ENCODE results near the gene FXYD4.

The FXYD4 gene

GRCh38 chr10:43396928-43397624 is 25.6 kb downstream of the FXYD4 start:
- peak; percentile 90 for DNase-seq

- DNase-seq: no peak
Measured at GRCh38 chr10:43398939-43399319, 27.5 kb downstream of the FXYD4 start.

- peak; percentile 73 for DNase-seq
Measured at GRCh38 chr10:43399320-43400310, 28.2 kb downstream of the FXYD4 start.

DNA sequence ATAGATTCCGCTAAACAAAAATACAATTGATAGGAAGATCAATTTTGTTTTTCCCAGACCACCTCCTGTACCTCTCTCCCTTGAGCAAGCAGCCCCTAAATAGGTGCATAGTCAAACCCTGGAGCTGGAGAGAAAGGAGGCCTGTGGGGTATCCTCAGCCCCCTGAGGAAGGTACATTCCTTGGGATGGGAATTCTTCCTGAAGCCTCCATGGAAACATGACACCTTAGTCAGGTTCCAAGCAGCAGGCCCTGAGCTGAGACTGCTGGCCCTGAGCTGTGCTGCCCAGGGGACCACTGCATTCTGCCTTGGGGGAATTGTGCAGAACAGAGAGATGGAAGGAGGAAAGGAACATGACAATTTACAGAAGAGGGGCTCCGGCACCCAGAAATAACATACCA is 30.2 kb downstream of the FXYD4 start:
- DNase-seq: no peak

DNA sequence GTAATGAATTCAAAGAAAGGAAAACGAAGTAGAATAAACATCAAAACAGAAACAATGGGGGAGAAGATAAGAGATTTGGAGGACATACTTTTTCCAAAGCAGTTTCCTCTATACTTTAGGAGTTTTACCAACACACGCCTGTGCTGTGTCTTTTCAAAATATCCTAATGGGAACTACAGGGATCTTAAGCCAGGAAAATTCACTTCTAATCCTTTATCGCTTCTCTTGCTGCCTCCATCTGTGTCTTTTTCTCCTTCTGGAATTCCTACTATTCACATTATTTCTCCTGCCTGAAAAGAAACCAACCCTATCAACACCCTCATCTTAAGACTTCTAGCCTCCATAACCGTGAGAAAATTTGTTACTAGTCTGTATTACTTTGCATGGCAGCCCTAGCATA is 30.7 kb downstream of the FXYD4 start:
- DNase-seq: no peak

DNA sequence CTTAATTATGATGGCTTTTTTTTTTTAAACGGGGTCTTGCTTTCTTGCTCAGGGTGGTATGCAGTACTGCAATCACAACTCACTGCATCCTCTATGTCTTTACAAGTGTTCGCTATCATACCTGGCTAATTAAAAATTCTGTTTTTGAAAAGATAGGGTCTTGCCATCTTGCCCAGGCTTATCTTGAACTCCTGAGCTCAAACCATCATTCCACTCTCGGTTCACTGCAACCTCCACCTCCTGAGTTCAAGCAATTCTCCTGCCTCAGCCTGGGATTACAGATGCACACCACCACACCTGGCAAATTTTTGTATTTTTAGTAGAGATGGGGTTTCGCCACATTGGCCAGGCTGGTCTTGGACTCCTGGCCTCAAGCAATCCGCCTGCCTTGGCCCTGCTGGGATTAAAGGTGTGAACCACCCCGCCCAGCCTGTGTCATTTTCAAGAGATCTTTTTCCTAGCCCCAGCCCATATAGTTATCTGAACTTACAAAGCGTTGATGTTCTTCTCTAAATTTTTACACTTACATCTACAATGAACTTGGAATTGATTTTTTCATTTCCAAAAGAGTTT is 31.5 kb downstream of the FXYD4 start:
- DNase-seq: no peak

DNA sequence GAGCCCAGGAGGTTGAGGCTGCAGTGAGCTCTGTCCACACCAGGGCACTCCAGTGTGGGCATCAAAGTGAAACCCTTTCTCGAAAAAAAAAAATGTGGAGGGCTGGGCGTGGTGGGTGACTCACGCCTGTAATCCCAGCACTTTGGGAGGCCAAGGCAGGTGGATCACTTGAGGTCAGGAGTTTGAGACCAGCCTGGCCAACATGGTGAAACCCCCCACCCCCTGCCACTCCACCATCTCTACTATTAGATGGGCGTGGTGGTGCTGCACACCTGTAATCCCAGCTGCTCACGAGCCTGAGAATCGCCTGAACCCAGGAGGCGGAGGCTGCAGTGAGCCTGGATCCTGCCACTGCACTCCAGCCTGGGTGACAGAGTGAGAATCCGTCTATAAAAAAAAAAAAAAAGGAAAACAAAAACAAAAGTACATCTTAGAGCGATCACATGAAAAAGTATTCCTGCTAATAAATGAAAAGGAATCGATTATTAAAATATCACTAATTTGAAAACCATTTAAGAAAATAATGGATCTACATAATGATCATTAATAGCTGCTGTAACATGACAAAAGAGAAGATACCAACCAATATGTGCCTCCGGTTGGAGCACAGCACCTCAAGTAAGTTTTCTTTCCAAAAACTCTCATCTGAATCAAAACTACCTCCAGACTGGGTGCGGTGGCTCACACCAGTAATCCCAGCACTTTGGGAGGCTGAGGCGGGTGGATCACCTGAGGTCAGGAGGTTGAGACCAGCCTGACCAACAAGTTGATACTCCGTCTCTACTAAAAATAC is 32.7 kb downstream of the FXYD4 start:
- DNase-seq: no peak

- no peak for DNase-seq
Measured at GRCh38 chr10:43404704-43405084, 33.3 kb downstream of the FXYD4 start.

DNA sequence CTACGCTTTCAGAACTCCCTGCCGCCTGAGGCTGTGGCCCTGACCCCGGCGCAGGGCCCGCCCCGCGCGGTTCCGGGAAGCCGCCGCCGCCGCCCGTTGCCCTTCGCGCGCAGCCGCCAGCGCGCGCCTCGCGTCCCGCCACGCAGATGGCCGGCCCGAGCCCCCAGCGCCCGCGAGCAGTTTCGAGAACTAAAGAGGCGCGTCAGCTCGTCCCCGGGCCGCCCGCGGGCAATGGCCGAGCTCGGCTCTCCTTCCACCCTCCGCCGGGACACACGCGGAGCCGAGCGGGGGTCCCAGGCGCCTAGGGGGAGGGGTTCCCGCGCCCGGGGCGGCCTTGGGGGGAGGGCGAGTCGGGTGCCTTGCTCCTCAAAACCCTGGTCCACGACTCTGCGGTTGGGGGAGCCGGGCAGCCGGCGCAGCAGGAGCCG is 35.7 kb downstream of the FXYD4 start:
- DNase-seq: peak; percentile 79

DNA sequence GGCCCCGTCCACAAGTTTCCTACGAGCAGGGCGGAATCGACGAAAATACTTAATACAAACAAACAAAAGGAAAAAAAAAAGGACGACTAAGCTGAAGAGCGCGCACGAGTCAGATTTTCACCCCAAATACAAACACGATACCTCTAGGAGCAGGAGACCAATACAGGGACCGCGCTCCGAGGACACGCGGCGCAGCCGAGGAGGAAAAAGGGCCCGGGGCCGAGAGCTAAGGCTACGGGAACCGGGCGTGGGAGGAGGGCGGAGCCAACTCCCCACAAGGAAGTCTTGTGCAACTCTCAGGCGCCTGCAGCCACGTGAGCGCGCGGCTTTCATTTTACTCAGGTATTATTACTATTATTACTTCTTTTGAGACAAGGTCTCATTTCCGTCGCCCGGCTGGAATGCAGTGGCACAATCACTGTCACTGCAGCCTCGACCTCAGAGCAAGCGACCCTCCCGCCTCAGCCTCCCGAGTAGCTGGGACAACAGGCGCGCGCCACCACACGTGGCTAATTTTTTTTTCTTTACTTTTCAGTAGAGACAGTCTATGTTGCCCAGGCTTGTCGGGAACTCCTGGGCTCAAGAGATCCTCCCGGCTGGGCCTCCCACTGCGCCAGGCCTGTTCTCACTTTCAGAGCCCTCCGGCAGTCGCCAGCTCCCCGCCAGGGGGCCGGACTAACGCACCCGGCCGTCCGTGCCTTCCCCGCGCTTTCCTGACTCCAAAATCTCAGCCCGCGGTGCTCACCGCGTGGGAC is 36.3 kb downstream of the FXYD4 start:
- DNase-seq: peak; percentile 97

DNA sequence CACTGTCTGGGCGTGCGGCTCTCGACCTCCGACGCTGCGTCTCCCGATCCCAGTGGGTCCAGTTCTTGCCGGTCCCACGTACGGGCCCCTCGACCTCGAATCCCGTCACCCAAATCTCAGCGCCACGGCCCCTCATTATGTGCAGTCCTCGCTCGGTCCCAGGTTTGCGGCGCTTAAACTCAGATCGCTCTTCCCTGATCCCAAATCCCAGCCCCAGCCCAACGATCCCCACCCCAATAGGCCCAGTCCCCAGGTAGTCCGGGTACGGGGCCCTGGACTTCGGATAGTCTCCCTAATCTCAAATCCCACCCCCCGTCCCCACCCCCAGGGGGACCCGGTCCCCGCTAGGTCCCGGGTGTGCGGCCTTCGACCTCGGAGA is 36.9 kb downstream of the FXYD4 start:
- no peak for DNase-seq

DNA sequence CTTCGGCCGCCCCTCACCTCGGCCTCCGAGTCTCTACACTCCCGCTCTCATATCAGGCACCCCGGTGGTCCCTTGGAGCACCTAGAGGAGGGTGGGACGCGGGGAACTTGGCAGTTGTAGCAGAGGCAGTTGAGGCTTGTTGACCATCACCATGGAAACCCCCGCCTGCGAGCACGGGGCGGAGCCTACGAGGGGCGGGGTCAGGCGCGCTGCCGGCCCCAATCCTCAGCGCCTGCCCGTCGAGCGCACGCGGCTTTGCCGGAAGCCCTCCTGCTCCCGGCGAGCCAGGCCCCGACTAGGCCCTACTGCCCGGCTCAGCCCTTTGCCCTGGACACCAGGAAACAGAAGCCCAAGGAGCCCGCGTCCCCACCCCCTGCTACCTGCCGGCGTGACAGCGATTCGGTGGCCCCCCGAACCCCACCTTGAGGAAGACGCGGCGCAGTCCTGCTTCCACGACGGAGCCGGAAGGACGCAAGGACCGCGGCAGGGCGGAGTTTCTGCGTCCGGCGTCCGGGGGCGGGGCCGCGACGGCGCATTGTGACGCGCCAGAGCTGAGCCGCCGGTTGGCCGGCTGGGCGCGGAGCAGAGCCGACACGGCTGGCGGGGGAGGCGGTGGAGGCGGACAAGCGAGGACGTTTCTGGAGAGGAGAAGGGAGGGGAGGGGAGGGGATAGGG is 37.4 kb downstream of the FXYD4 start, which contains the start of gene HNRNPF:
TSS of gene HNRNPF (minus strand) at position 477 of the 675 bp plus-strand sequence. CDS start 21,302 bp downstream, outside the sequence.
- peak; percentile 98 for DNase-seq

- DNase-seq: peak; percentile 45
Measured at GRCh38 chr10:43409385-43410109, 38.1 kb downstream of the FXYD4 start.

DNA sequence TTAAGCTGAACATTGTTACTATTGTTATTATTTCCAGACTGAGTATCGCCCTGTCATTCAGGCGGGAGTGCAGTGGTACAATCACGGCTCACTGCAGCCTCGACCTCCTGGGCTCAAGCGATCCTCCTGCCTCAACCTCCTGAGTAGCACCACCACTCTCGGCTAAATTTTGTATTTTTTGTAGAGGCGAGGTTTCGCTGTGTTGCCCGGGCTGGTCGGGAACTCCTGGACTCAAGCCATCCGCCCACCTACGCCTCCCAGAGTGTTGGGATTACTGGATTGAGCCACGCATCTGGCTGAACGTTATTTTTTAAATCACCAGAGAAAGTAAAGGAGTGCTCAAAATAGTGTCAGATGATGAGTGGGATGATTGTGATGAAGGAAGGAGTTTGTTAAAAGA is 38.9 kb downstream of the FXYD4 start:
- DNase-seq: no peak

GRCh38 chr10:43411536-43411935 is 40.1 kb downstream of the FXYD4 start:
- DNase-seq: no peak

GRCh38 chr10:43415544-43415943 is 44.1 kb downstream of the FXYD4 start:
- no peak for DNase-seq

GRCh38 chr10:43417950-43418768 is 46.7 kb downstream of the FXYD4 start:
- DNase-seq: peak; percentile 64

DNA sequence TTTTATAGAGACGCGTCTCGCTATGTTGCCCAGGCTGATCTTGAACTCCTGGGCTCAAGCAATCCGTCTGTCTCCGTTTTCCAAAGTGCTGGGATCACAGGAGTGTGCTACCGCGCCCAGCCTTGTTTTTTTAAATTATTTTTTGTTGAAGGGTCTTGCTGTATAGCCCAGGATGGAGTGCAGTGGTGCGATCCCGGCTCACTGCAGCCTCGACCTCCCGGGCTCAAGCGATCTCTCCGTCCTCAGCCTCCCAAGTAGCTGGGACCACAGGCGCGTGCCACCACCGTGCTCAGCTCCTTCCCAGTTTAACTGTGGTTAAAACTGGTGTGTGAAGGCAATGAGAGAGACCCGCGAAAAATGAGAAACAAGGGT is 48.5 kb downstream of the FXYD4 start:
- no peak for DNase-seq

DNA sequence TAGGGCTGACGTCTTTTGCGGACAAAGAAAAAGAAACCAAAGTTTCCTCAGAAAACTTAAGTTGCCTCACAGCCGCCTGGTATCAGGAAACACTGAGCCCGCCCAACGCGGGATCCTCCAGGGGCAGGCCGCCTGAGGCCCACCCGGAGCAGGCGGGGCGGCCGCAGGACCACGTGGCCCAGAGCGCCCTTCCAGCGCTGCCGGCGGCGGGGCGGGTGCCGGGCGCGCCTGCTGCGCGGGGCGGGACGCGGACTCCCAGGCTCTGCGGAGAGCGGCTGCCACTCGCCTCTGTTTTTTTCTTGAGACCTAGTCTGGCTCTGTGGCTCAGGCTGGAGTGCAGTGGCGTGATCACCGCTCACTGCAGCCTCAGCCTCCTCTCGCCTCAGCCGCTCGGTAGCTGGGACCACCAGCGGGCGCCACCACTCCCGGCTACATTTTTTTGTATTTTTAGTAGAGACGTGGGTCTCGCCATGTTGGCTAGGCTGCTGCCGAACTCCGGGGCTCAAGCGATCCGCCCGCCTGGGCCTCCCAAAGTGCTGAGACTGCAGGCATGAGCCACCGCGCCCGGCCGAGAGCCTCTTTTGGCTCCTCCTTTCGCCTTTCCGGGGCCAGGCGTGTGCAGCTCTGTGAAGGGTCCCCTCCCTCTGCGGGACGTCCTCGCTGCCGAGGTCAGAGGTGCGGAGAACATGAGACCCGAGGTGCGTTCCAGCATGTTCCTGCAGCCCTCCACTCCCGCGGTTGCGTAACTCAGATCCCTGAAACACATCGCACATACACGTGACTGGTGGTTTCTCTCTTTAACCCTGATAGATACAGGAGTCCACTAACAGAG is 49.1 kb downstream of the FXYD4 start:
- peak; percentile 97 for DNase-seq

Measured in suppressor macrophage treated with lipopolysaccharide for 4 hours (primary cell).